GM12878 (cell line): Measurements from ENCODE around the gene YDJC. TPM values are rescaled to one million over a fixed set of nuclear protein-coding genes. Genes with fewer than 3 reads are reported as not detected.

Experiments
- ATAC-seq: fragments of 200-7000 bp; cut with Tn5 transposase; 3 replicates; pipeline ENCODE4 v1.9.1; 2020; ENCODE audit warnings: mild to moderate bottlenecking, moderate library complexity
- BruUV-seq: library from RNA; stranded (reverse); fragments of 400-500 nt; replicated peaks from 2 replicates; lab custom pipeline; 2021; lab: Mats Ljungman, UMichigan
- CTCF ChIA-PET: fragments of 300-600 bp; sonication (Branson Sonifier 250); formaldehyde crosslinking; extraction: SDS; loops from one replicate; lab custom pipeline; 2021; ENCODE audit warnings: inconsistent platforms; lab: Yijun Ruan, JAX
- POLR2A ChIA-PET: fragments of 350-600 bp; formaldehyde crosslinking; extraction: SDS; loops from one replicate; lab custom pipeline; 2021; ENCODE audit warnings: inconsistent platforms; lab: Charles Lee
- RAD21 ChIA-PET: fragments of 300-600 bp; sonication (Branson Sonifier 250); formaldehyde crosslinking; loops from one replicate; lab custom pipeline; 2023; ENCODE audit warnings: antibody characterized with exemption; ENCODE audit not compliant: unreplicated experiment; lab: Charles Lee
- SMC1A ChIA-PET: fragments of 300-600 bp; sonication (Branson Sonifier 250); formaldehyde crosslinking; loops from one replicate; lab custom pipeline; 2023; ENCODE audit not compliant: unreplicated experiment, uncharacterized antibody; lab: Charles Lee
- DNase-seq: peaks from one replicate; pipeline ENCODE4 v3.0.0-alpha.2; 2011; ENCODE audit warnings: low read depth, low spot score
- FAIRE-seq: peaks from 3 replicates; lab custom pipeline; 2011; peaks lifted over from hg19 to GRCh38; lab: Jason Lieb, UNC
- H2AFZ ChIP-seq: 2 replicates; pipeline ENCODE4 v1.6.0; 2011; ENCODE audit warnings: low read depth, low read length, control low read depth; ENCODE audit not compliant: control insufficient read depth
- H3K27ac ChIP-seq: 2 replicates; pipeline ENCODE4 v1.5.1; 2011; ENCODE audit warnings: control low read depth; ENCODE audit not compliant: control insufficient read depth, insufficient read depth
- H3K27me3 ChIP-seq, 2 experiments: replicated peaks in 1 of 2; 2 replicates each; pipeline versions ENCODE4 v1.6.0 to v1.6.1; 2011; ENCODE audit warnings: low read length in 1 of 2; ENCODE audit not compliant: control insufficient read depth in 2 of 2, insufficient read depth in 2 of 2
- H3K36me3 ChIP-seq, 2 experiments: 2 replicates each; pipeline ENCODE4 v1.5.1; 2011; ENCODE audit warnings: low read length in 1 of 2; ENCODE audit not compliant: control insufficient read depth in 2 of 2, insufficient read depth in 2 of 2
- H3K4me1 ChIP-seq: 2 replicates; pipeline ENCODE4 v1.6.1; 2011; ENCODE audit warnings: mild to moderate bottlenecking, low read length, moderate library complexity, mixed read lengths; ENCODE audit not compliant: control insufficient read depth, insufficient read depth
- H3K4me2 ChIP-seq: 2 replicates; pipeline ENCODE4 v1.6.0; 2011; ENCODE audit warnings: control low read depth; ENCODE audit not compliant: control insufficient read depth, insufficient read depth
- H3K4me3 ChIP-seq: fragments of 200-600 bp; sonication (generic); 2 replicates; pipeline ENCODE4 v1.5.1; 2016
- H3K79me2 ChIP-seq: 2 replicates; pipeline ENCODE4 v1.6.0; 2011; ENCODE audit warnings: low read length; ENCODE audit not compliant: control insufficient read depth, insufficient read depth
- H3K9ac ChIP-seq: 2 replicates; pipeline ENCODE4 v1.8.0; 2011; ENCODE audit warnings: low read length, control low read depth, mixed read lengths; ENCODE audit not compliant: control insufficient read depth, insufficient read depth
- H3K9me3 ChIP-seq: replicated peaks from 3 replicates; pipeline ENCODE4 v1.5.1; 2011; ENCODE audit warnings: mild to moderate bottlenecking, low read length; ENCODE audit not compliant: control insufficient read depth, insufficient read depth
- H4K20me1 ChIP-seq: 2 replicates; pipeline ENCODE4 v1.6.0; 2011; ENCODE audit not compliant: control insufficient read depth, insufficient read depth
- EED ChIP-seq: sonication (generic); IDR thresholded peaks from 2 replicates; pipeline ENCODE4 v1.6.1; 2016; ENCODE audit warnings: antibody characterized with exemption, low read depth
- ETV6 ChIP-seq, 2 experiments: fragments of 450-650 bp in 1 of 2; IDR thresholded peaks in 1 of 2; conservative IDR thresholded peaks in 1 of 2; 2 replicates each; pipeline ENCODE4 v1.6.1; 2014; ENCODE audit warnings: antibody characterized with exemption in 1 of 2, borderline replicate concordance in 1 of 2, low read depth in 1 of 2, mild to moderate bottlenecking in 1 of 2, moderate library complexity in 1 of 2
- IKZF1 ChIP-seq: fragments of 450-650 bp; conservative IDR thresholded peaks from 2 replicates; pipeline ENCODE4 v1.6.1; 2017; ENCODE audit warnings: antibody characterized with exemption, mild to moderate bottlenecking
- SPI1 ChIP-seq: IDR thresholded peaks from 2 replicates; pipeline ENCODE4 v1.6.1; 2011; ENCODE audit warnings: low read depth, mild to moderate bottlenecking, low read length, moderate library complexity, borderline replicate concordance; ENCODE audit not compliant: insufficient read depth
- WGBS: methylation state at CpG from one replicate; pipeline ENCODE4 v1.1.6; 2016; ENCODE audit warnings: low lambda C conversion rate; ENCODE audit not compliant: insufficient replicate concordance, insufficient coverage; ENCODE audit errors: missing lambda C conversion rate; 5-methylcytosine and 5-hydroxymethylcytosine counted together
- in situ Hi-C: fragments of 300-500 bp; cut with MboI; formaldehyde crosslinking; loops from 9 replicates; pipeline ENCODE4 v1.14.3; 2018; ENCODE audit warnings: mixed read lengths
- intact Hi-C: fragments of 100-400 bp; cut with micrococcal nuclease; formaldehyde crosslinking; loops from one replicate; pipeline ENCODE4 v1.14.2; 2022; ENCODE audit not compliant: unreplicated experiment
- polyA plus RNA-seq, 11 experiments: library from polyadenylated mRNA; depleted of rRNA in 4 of 11; unstranded in 6 of 11; stranded (reverse) in 5 of 11; fragments of >200 nt; fragmentation: Nextera tagmentation in 4 of 11; fragmentation: Illumina TruSeq in 1 of 11; extraction: Ambion mirVana in 4 of 11; extraction: Trizol in 1 of 11; gene quantifications; 1 replicate in 1 of 11; 2 replicates in 10 of 11; pipeline versions ENCODE4 v1.2.1 to v1.2.3, GENCODE V29; 2011 to 2016; ENCODE audit warnings: inconsistent platforms in 2 of 11, missing spikeins in 2 of 11, low read depth in 1 of 11
- total RNA-seq, 4 experiments: library from RNA; depleted of rRNA in 3 of 4; stranded (reverse); fragments of >200 nt in 3 of 4; fragmentation: Illumina TruSeq in 1 of 4; extraction: Trizol in 1 of 4; gene quantifications; 2 replicates each; pipeline versions ENCODE4 v1.2.1 to v1.2.3, GENCODE V29; 2013 to 2021

YDJC gene
- total and polyA plus RNA-seq, 10 of the 15 experiments (the other 5 are each of a cell fraction or from before 2014, with no cell fraction given), result 1.00 to 77.6 (median 38.4) TPM

GRCh38 chr22:21673534-21674321 is 43.9 kb upstream of the YDJC start (continued):
- no peak for TF ChIP-seq ETV6 (conservative IDR thresholded peaks at IDR 0.05 in 1 of 2, IDR thresholded peaks at IDR 0.05 in 1 of 2; ENCODE audit: borderline replicate concordance in 1 of 2, low read depth in 1 of 2)
- TF ChIP-seq, all 136 proteins: peak for 0

- no peak overlapping the region for H3K4me3 ChIP-seq
- no peaks in the 10 kb centered on the region for H3K27me3 ChIP-seq
- 0 out of 2 replicates have a peak overlapping the region, but pooled peaks have one; percentile 20 for H3K27ac ChIP-seq
- SMC1A ChIA-PET, result no interaction called here
- peak; percentile 71; the same call in 1 of the 2 replicates for TF ChIP-seq SPI1
- no peak for TF ChIP-seq IKZF1
- TF ChIP-seq EED, result peak; percentile 31; the same call in 1 of the 2 replicates
- TF ChIP-seq, all 136 proteins: peak for 2
- peaks cover 12% of the 10 kb centered on the region for H3K4me1 ChIP-seq
- peaks cover 7% of the 10 kb centered on the region for H3K79me2 ChIP-seq
- DNase-seq (no peak), FAIRE-seq (no peak), ATAC-seq (peak; percentile 23; the same call in 1 of the 3 replicates)
- H3K9ac ChIP-seq, result no peak overlapping the region
- H2AFZ ChIP-seq, result no peak overlapping the region
- peaks cover 15 to 19% of the 10 kb centered on the region in 2 experiments for H3K36me3 ChIP-seq
- no TSS peak for BruUV-seq
- 70% methylated on average over 6 of the region's 6 CpGs for WGBS
- H3K4me2 ChIP-seq, result no peak overlapping the region
- H3K9me3 ChIP-seq, result no peaks in the 10 kb centered on the region
- CTCF ChIA-PET, result interaction anchor here (0.5 to 1.8 kb wide), 3 partner anchors 61 to 1455 kb away, joined by 3 to 4 read pairs (median 3); no protein-coding TSS in a partner anchor
- in situ Hi-C loops (no loop called here), intact Hi-C loops (no loop called here)
- RAD21 ChIA-PET, result no interaction called here
- POLR2A ChIA-PET, result no interaction called here
- no peaks in the 10 kb centered on the region for H4K20me1 ChIP-seq
Measured at GRCh38 chr22:21672107-21672629, 42.3 kb upstream of the YDJC start.
